Fibroblast of the aortic adventitia (primary cell): Measurements from ENCODE around the gene CENPO. TPM values are rescaled to one million over a fixed set of nuclear protein-coding genes. Genes with fewer than 3 reads are reported as not detected.

Source experiments
- DNase-seq: peaks from one replicate; pipeline ENCODE4 v3.0.0-alpha.2; 2010; ENCODE audit warnings: low read depth
- H3K4me3 ChIP-seq: 2 replicates; pipeline ENCODE4 v1.5.1; 2011; ENCODE audit warnings: low read depth, mild to moderate bottlenecking, control low read depth, low read length, moderate library complexity
- total RNA-seq: library from RNA; depleted of rRNA; stranded (reverse); fragments of >200 nt; gene quantifications from 2 replicates; pipeline ENCODE4 v1.2.3, GENCODE V29; 2012; ENCODE audit warnings: low replicate concordance
- TF ChIP-seq, protein P1 (sequence below): IDR thresholded peaks from 2 replicates; pipeline ENCODE4 v1.5.1; 2011; ENCODE audit warnings: mild to moderate bottlenecking, low read length, control low read depth, inconsistent platforms; ENCODE audit not compliant: insufficient read depth

The CENPO gene
- total RNA-seq, 1 donor = 35.3 TPM

DNA sequence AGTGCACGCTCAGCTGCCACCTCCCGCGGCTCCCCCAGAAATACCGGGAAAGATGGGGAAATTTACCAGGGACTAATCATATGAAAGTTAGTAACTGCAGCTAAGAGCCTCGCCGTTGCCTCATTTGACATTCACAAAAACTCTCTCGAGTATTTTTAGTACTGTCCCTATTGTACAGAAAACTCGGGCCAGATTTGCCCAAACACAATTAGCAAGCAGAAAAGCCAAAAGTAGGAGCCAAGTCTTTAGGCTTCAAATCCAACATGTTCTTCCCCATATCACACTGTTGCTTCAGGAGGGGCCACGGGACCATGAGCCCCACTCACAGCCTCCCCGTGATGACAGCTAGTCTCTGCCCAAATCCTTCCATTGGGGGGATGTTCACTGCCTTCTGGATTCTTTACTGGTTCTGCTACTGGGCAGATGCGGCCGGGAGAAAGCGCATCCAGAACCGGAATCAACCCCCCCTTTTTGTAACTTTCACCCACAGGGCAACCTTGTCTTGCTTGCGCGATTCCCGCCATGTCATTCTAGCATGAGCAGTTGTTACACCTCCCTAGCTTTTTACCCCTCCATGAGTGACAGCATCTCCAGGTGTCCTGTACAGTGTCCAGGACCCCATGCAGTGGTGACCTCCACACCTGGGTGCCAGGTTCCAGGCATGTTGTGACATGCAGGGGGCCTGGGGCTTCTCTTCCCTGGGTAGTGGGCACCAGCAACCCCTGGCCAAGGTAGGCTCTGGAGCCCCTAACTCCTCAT lies 35.2 kb downstream of the CENPO start:
- no peak overlapping the region for H3K4me3 ChIP-seq
- DNase-seq = no peak
- TF ChIP-seq, protein P1, sequence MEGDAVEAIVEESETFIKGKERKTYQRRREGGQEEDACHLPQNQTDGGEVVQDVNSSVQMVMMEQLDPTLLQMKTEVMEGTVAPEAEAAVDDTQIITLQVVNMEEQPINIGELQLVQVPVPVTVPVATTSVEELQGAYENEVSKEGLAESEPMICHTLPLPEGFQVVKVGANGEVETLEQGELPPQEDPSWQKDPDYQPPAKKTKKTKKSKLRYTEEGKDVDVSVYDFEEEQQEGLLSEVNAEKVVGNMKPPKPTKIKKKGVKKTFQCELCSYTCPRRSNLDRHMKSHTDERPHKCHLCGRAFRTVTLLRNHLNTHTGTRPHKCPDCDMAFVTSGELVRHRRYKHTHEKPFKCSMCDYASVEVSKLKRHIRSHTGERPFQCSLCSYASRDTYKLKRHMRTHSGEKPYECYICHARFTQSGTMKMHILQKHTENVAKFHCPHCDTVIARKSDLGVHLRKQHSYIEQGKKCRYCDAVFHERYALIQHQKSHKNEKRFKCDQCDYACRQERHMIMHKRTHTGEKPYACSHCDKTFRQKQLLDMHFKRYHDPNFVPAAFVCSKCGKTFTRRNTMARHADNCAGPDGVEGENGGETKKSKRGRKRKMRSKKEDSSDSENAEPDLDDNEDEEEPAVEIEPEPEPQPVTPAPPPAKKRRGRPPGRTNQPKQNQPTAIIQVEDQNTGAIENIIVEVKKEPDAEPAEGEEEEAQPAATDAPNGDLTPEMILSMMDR = no peak

DNA sequence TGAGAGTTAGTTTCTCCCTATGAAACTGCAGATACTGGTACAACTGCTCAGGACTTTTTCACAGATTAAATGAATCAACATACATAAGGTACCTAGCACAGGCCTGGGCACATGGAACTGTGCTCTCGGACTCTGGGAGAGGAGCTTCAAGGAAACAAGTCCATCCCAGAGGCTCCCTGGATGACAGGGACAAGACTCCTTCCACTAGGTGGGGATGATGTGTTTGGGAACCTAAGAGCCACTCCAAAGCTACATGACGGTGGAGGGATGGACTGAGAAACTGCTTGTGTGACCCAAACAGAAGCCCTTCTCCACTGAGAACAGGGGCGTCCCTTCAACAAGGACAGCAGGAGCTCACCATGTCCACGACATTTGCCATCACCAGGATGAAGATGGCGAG lies 37.1 kb downstream of the CENPO start:
- TF ChIP-seq, protein P1 = no peak
- DNase-seq = peak; percentile 14
- no peak overlapping the region for H3K4me3 ChIP-seq

DNA sequence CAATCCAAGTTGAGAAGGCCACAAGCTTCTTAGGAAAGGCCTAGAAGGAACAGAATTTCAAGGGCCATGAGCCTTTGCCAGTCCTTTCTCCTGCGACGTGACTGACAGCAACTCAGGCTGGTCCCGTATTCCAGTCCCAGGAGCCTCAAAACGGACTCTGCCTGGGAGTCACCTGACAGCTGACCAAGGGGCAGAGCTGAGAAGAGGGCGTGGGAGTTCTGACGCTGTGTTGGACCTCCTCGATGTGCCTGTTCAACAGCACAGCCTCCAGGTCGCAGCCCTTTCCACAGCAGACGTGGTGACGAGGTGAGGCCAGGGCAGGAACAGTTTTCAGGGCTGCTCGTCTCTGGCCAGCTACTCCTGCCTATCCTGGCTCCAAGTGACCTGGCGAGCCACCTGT lies 37.6 kb downstream of the CENPO start:
- TF ChIP-seq, protein P1 = no peak
- H3K4me3 ChIP-seq = no peak overlapping the region
- DNase-seq = no peak

DNA sequence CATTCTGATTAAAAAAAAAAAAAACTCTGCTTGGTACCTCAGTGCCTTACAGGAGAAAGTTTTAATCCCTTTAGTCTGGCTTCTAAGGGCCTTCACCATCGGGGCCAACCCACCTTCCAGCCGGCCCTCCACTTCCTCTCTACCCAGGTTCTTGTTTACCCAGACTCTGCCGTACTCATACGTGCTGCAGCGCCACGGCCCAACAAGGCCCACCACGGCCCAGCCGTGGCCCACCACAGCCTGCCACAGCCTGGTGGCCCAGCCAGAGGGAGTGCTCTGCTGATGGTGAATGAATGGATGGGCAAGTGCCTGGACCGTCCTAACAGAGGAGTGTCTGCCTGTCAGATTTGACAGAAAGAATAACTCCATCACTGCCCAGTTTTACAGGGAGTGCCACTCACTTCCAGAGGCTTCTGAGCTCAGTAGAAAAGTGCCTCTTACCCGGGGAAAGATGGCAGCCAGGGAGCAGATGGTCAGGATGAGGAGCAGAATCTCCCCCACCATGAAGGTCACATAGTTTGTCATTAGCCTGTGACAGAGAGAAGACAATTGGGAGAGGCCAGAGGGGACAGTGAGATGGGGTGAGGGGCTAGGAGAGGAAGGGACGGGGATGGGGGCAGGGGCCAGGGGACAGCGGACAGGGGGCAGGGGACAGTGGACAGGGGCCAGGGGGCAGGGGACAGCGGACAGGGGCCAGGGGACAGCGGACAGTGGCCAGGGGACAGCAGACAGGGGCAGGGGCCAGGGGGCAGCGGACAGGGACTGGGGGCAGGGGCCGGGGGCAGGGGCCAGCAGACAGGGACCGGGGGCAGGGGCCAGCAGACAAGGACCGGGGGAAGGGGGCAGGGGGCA lies 38.2 kb downstream of the CENPO start:
- DNase-seq = no peak
- no peak overlapping the region for H3K4me3 ChIP-seq
- TF ChIP-seq, protein P1 = no peak

DNA sequence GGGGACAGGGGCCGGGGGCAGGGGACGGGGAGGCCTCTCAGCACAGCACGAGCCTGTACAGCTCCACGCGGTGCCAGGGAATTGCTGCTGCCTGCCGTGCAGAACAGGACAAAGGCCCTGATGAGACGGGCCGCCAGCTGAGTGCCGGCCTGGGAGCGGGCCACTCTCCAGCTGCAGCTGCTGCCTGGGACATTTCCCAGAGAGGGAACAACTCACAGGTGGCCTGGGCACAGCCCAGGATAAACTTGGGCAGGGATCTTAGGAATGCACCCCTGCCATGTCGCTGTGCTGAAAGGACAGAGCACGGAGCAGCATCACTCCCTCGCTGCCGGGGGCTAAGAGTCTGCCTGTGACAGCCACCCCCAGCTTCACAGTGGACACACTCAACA lies 38.8 kb downstream of the CENPO start:
- no peak overlapping the region for H3K4me3 ChIP-seq
- no peak for DNase-seq
- TF ChIP-seq, protein P1 = no peak

DNA sequence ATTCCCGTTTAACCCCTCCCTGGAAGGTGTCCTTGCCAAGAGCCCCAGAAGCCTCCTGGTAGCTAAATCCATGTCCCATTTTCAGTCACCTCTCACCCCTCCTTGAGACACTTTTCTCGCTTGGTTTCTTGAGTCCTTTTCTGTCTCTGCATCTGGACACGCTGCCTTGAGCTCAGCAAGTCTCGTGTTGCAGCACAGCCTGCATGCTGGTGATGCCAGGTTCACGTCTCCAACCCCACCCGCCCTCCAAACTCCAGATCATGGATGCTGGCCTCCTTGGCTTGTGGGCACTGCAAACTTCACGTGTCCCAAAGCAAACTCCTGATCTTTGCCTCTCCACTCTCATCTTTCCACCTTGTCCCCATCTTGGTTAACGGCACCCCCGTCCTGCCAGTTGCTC lies 39.3 kb downstream of the CENPO start:
- DNase-seq = no peak
- TF ChIP-seq, protein P1 = no peak
- no peak overlapping the region for H3K4me3 ChIP-seq
